ENCODE data around the gene SRPK2.

SRPK2 gene

DNA sequence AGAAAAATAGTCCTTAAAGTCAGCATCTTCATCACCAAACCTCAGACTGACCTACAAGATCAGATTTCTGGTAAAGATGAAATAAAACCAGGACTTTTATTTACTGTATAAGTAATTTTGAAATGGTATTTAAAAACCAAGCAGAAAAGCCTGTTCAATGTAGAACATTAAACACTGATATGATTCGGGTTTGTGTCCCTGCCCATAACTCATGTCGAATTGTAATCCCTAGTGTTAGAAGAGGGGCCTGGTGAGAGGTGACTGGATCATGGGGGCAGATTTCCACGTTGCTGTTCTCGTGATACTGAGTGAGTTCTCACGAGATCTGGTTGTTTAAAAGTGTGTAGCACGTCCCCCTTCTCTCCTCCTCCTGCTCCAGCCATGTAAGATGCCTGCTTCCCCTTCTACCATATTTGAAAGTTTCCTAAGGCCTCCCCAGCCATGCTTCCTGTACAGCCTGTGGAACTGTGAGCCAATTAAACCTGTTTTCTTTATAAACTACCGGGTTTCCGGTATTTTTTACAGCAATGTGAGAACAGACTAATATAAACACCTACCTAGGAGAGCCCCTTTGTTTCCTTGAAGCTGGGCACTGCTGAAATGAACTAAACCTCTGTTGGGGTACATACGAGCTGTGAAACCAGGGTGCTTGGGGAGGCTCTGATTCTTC lies 254.6 kb downstream of the SRPK2 start:
- no peak for DNase-seq (ENCODE audit: low spot score)

DNA sequence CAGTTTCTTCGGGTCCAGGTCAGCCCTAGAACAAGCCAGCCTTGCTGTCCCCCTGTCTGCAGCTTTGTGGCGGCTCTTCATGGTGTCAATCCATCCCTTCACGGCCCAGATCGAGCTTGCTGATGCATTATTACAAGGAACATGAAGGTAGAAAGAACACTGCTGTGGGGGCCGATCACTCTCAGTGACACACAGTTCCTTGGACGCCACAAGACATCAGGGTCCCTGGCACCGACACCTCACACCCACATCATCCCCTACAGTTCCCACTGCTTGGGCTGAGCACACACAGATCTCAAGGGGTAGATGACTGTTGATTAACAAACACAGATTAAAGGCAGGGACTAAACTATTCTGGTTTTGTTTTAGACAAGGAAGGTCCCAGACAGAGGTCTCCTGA lies 255.4 kb downstream of the SRPK2 start:
- DNase-seq (ENCODE audit: low spot score) = no peak

DNA sequence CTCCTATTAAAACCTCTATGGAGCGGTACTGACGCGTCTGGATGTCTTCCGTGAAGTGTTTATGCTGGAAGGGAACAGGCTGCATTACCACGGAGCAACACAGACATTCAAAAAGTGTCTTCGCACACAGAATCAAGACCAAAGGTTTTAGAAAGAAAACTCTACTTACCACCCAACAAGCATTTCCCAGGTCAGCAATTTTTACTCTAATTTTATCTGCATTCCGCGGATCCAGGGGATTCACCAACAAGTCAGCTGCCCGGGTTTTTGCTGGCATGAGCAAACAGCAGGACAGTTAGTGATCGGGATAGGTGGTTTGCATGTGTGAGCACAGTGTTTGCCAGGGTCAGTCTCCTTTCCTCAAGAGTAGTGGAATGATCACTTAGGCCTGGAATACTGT lies 255.9 kb downstream of the SRPK2 start:
- DNase-seq (ENCODE audit: low spot score) = no peak

DNA sequence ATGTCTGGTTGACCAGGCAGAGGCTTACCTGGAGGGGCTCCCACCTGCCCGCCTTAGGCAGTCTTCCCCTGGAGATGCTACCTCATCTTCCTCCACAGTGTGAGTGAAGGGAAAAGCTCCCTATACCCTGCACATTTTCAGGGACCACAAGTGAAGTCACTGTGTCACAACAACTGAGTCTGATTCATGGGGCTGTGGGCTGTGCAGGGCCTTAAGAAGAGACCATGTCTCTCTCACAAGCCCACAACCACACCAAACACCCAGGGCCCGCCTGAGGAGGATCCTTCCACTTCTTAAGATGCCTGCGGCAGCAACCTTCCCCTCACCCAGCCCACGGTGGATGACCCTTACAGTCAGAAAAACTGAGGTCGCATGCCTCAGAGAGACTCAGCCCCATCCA lies 256.4 kb downstream of the SRPK2 start:
- DNase-seq (ENCODE audit: low spot score) = no peak

DNA sequence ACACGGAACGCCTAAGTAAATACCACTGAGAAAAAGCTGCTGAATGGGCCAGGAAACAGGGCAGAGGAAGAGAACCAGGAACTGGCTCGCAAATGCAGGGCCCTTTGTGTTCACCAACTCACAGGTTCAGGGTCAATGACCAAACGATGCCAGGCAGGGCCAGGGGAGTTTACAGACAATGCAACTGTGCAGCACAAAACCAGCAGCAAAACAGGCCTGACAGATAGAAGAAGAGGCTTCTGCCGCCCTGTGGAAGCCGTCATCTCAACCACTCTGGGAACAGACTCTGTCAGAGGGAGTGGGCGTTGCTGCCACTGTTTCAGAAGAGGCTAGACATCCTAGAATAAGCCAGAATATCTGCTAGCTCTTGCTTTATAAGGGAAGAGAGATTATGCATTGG lies 256.8 kb downstream of the SRPK2 start:
- no peak for DNase-seq (ENCODE audit: low spot score)

DNA sequence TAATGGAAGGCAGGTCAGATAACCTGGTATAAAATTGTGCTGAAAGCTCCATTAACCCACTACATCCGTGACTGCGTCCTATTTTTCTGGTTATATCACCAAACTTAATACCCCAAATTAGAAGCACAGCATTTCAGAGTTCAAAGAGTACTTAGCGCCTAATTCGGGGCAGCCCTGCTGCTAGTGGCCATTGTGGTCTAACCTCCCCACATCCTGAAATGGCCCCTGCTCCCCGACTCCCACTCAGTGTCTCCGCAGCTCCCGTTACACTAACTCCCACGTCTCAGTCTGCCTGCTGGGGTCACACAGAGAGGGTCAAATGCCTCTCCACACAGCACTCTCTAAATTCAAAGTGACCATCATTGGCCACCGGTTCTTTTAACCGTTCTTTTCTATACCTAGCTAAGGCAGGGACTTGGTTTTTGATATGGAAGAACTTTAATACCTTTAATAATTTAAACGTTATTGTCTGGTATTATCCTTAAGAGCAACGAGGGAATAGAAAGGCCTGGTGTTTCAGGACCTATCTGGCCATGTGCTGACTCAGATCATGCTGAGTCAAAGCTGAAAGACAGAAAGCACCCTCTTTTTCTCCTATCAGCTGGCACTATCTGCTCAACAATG lies 257.6 kb downstream of the SRPK2 start:
- no peak for DNase-seq (ENCODE audit: low spot score)

DNA sequence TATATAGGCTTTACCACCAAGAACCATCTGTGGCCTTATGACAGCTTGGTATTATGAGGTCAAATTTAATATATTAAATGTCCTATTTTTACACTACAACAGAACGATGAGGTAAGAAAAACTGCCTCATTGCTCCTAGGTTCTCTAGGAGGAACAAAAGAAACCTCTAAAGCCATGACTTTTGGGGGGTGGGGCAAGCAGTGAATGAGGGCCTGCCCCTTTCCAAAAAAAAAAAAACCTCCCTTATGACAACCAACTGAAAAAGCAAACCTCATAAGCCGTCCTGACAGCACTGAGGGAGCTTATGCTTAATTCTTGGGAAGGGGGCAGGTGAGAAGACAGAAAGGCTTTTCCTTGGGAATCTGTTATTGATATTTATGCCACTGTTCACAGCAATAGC lies 258.1 kb downstream of the SRPK2 start:
- no peak for DNase-seq (ENCODE audit: low spot score)

DNA sequence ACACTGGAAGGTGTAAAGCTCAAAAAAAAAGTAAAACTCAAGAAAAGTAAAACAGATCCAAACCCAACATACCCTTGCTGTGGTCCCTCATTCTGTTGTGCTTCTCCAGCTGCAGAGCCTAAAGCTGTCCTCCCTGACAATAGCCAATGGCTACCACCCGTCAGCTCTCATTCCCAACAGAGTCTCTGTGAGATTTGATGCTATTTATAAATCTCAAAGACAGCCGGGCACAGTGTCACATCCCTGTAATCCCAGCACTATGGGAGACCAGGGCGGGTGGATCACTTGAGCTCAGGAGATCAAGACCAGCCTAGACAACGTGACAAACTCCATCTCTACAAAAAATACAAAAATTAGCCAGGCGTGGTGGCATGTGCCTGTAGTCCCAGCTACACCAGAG lies 258.7 kb downstream of the SRPK2 start:
- DNase-seq (ENCODE audit: low spot score) = no peak

DNA sequence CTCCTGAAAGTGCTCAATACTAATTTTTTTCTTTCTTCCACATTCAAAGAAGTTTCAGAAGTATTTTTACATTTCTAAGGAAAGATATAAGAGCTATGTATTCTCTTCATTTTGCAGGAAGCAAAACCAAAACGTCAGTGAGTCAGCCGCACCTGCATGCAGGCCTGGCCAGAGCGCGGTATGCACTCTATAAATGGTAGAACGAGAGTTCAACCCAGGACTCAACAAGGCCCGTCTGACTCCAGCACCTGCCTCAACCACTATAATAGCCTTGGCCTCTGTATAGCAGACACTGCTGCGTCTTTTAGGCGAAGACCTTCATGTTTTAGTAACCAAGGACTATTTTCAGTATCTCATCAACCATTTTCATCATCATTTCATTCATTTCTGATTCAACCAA lies 261.5 kb downstream of the SRPK2 start:
- no peak for DNase-seq (ENCODE audit: low spot score)

DNA sequence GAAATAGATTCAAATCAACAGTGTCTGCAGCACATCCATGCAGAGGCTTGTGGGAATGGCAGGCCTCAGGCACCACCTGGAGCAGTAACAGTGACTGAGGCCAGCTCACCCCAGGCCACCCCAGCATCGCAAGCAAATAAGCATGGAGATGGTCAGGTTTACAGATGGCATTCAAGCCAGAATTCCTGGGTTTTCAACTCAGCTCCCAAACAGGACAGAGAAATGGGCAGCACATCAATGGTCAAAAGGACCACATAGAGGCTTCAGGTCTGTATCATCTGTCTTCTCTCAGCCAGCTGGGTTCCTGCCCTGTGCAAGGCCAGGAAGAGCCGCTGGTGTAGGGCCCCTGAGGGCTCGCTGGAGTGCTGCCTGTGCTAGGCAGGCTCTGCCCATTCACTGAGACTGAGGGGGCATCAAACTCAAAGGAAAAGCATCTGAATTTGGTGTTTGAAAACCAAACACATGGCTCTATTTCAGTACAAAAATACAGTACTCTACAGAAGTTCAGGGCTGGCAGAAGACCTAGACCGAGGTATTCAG lies 262.2 kb downstream of the SRPK2 start:
- no peak for DNase-seq (ENCODE audit: low spot score)

DNA sequence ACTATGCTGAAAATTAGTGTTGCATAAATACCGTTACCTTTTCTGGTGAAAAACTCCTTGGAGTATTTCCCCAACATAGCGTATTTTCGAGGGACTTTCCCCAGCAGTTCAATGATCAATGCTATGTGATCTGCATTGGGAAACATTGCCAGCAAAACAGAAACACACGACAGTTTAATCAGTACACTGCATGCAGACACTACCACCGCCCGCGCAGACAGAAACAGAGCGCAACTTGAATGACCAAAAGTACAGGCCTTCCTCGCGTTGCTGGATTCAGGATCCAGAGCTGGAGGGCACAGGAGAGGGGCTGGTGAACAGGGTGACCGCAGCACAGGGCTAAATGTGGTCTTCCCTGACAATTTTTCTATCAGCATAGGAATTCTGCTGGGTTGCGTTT lies 263.0 kb downstream of the SRPK2 start:
- DNase-seq (ENCODE audit: low spot score) = no peak

DNA sequence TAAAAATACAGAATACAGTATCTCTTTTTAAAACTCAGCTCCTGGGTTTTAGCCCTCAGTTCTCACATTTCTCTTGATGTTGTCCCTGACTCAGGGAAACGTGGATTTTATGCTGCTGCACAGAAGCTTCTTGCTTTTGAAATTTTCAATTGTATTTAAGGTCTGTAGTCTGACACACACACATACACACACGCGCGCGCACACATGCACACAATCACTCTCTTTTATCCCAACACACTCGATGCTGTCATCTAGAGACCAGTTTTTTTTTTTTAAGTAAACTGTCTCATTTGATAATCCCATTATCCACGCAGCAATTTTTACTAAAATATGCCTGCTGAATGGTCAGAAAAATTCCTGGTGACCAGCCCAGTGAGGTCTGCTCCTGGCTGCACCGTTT lies 266.1 kb downstream of the SRPK2 start:
- DNase-seq (ENCODE audit: low spot score) = no peak

DNA sequence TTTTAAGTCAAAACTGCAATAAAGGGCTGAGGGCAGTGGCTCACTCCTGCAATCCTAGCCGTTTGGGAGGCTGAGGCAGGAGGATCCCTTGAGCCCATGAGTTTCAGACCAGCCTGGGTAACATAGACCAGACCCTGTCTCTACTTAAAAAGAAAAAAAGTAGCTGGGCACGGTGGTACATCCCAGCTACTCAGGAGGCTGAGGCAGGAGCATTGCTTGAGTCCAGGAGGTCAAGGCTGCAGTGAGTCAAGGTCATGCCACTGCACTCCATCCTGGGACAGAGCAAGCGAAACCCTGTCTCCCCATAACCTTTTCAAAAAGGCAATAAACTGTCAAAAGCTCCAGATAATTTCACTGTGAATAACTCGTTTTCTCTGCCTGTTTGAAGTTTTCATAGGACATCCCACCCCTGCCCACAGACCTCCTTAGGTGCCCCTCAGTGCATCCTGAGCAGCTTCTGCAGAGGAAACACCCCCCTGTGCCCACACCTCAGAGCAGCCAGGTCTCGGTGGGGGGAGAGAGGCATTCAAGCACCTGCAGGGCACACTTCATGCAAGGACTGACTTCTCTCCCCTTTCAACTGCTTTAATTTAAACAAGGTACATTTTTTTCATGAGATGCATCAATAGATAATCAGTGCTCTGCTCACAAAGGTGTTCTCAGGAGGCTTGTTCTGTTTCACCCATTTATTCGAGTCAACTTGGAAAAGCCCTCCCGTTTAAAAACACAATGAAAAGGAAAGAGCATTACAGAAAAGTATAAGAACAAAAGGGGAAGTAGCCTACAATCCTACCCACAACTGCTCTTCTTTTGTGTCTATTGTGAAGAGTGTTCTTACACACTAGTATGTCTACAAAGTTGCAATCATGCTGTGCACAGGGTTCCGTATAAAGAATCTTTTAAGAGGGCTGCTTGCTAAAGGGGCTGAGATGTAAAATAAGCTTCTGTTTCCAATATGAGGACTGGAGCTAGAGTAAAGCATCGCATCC lies 269.8 kb downstream of the SRPK2 start:
- DNase-seq (ENCODE audit: low spot score) = no peak

DNA sequence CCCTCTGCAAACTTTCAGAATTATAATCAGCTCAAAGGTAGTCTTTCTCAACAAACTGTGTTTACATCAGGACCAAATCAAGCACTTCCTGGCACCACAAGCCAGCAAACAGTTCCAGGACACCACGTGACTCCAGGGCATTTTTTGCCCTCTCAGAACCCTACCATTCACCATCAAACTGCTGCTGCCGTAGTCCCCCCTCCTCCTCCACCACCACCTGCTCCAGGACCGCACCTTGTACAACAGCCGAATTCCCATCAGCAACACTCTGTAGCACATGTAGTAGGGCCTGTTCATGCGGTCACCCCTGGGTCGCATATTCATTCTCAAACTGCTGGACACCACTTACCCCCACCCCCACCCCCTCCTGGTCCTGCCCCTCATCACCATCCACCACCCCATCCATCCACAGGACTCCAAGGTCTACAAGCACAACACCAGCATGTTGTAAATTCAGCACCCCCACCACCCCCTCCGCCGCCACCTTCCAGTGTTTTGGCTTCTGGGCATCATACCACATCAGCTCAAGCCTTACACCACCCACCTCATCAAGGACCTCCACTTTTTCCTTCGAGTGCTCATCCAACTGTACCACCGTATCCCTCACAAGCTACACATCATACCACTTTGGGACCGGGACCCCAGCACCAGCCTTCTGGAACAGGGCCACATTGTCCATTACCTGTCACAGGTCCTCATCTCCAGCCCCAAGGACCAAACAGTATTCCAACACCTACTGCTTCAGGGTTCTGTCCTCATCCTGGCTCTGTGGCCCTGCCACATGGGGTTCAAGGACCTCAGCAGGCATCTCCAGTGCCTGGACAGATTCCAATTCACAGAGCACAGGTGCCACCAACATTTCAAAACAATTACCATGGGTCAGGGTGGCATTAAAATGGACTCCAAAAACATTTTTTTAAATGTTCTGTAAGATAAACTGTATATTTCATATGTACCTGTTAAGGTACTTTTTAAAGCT lies 276.0 kb downstream of the SRPK2 start:
- DNase-seq (ENCODE audit: low spot score) = no peak

DNA sequence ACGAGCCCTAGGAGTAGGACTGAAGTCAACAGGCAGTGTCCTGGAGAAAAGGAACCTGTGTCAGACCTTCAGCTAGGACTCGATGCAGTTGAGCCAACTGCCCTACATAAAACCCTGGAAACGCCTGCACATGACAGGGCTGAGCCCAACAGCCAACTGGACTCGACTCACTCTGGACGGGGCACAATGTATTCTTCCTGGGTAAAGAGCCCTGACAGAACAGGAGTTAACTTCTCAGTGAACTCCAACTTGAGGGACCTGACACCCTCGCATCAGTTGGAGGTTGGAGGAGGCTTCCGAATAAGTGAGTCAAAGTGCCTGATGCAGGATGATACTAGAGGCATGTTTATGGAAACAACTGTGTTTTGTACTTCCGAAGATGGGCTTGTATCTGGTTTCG lies 281.3 kb downstream of the SRPK2 start:
- DNase-seq (ENCODE audit: low spot score) = no peak

DNA sequence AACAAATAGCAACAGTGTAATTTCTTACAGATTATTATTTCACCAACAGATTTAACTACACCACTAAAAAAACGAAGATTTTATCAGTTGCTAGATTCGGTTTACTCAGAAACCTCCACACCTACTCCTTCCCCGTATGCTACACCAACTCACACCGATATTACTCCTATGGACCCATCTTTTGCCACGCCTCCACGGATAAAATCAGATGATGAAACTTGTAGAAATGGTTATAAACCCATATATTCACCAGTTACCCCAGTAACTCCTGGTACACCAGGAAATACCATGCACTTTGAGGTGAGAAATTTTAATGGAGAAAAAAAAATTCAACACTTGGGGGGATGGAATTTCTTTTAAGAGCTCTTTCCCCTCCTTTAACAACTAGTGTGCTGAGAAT lies 282.2 kb downstream of the SRPK2 start:
- DNase-seq (ENCODE audit: low spot score) = no peak

DNA sequence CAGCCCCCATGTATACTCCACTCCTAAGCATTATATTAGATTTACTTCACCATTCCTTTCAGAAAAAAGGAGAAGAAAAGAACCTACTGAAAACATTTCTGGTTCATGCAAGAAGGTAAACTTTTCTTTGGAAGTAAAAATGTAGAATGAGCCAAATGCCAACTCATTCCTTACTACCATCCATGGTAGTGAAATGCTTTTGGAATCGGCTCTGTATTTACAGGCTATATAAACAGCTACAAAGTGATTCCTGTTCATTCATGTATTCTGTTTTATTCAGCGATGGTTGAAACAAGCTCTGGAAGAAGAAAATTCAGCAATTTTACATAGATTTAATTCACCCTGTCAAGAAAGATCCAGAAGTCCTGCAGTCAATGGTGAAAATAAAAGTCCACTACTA lies 283.1 kb downstream of the SRPK2 start:
- DNase-seq (ENCODE audit: low spot score) = no peak

DNA sequence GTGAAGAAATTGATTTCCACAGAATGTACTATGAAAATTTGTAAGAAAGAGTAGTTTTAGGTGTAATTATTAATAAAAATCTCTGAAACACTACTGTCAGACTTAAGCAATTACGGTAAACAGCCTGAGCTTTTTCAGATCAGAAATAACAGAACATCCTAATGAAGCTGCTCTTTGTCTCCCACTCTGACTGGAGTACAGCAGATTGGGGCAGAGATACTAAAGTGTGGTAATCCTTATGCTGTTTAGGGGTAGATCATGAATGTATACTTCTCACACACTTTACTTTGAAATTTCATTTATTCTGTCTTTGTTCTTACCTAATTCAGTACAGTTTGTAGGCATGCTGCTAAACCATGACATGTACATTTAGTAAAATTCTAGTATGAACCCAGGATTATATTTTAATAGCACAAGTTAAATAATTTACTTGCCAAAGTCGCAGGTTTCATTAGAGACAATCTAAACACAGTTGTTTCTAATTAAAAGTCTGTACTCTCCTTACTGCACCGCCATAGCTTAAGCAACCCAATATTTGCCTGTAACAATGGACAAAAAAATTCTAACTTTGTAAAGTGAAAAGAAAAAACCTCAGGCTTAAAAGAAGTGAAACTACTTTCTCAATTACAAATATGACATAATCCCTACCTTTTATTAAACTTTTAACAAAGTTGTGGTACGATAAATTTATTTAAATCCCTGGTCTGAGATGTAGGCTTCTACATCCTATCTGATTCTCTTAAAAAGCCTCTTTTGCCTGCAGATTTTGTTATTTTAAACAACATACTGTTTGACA lies 286.0 kb downstream of the SRPK2 start:
- DNase-seq (ENCODE audit: low spot score) = no peak

DNA sequence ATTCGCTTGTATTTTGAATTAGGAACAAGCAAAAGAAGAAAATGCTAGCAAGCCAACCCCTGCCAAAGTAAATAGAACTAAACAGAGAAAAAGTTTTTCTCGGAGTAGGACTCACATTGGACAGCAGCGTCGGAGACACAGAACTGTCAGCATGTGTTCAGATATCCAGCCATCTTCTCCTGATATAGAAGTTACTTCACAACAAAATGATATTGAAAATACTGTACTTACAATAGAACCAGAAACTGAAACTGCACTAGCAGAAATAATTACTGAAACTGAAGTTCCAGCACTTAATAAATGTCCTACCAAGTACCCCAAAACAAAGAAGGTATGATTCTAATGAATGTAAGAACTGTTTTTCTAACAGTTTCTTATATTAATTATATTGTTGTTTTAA lies 286.9 kb downstream of the SRPK2 start:
- DNase-seq (ENCODE audit: low spot score) = no peak

DNA sequence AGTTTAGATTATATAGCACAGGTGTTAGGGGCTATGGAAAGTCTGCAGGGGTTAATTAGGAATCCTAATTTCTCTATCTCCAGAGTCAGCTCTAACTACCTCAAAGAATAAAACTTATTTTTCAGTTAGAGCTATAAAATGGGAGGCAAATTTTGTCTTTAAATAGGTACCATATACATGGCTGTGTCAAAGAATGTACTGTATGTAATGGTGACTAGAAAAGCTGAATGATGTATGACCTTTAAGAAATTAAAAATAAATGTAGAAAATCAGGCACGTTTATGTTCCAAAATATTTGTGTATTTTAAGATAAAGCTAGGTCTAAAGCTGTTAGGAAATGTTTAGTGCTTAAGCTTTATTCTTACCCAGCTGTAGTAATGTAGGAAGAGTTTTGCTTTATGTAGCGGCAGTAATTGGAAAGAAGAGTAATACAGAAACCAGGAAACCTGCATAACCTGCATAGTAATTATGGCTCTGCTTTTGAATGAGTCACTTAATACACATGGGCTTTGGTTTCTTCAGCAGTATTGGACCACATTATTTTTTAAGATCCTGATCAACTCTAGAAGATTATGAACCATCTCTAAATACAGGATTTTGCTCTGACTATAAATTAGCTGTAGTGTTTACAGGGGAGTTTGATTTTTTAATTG lies 289.7 kb downstream of the SRPK2 start:
- no peak for DNase-seq (ENCODE audit: low spot score)

Data from D341Med (cell line).